Epithelial cell of proximal tubule (primary cell): Measurements from ENCODE around the gene ZCCHC18. TPM values are rescaled to one million over a fixed set of nuclear protein-coding genes. Genes with fewer than 3 reads are reported as not detected.
"Not testable (repeated sequence)": the region's sequence is repeated elsewhere in the genome, so short reads cannot be mapped to it uniquely, and the experiment has no call there.

Experiments used
- DNase-seq: peaks from one replicate; pipeline ENCODE4 v3.0.0-alpha.2; 2011; ENCODE audit warnings: low read depth
- H3K4me3 ChIP-seq: 2 replicates; pipeline ENCODE4 v1.5.1; 2011; ENCODE audit warnings: low read depth, mild to moderate bottlenecking, low read length
- total RNA-seq: library from RNA; depleted of rRNA; stranded (reverse); fragments of >200 nt; gene quantifications from 2 replicates; pipeline ENCODE4 v1.2.3, GENCODE V29; 2015
- TF ChIP-seq, protein P1 (sequence below): conservative IDR thresholded peaks from 2 replicates; pipeline ENCODE4 v1.5.1; 2012; ENCODE audit warnings: low read depth, mild to moderate bottlenecking, low read length

Gene ZCCHC18
- 0.63 and 1.2 TPM in 2 replicates for total RNA-seq

DNA sequence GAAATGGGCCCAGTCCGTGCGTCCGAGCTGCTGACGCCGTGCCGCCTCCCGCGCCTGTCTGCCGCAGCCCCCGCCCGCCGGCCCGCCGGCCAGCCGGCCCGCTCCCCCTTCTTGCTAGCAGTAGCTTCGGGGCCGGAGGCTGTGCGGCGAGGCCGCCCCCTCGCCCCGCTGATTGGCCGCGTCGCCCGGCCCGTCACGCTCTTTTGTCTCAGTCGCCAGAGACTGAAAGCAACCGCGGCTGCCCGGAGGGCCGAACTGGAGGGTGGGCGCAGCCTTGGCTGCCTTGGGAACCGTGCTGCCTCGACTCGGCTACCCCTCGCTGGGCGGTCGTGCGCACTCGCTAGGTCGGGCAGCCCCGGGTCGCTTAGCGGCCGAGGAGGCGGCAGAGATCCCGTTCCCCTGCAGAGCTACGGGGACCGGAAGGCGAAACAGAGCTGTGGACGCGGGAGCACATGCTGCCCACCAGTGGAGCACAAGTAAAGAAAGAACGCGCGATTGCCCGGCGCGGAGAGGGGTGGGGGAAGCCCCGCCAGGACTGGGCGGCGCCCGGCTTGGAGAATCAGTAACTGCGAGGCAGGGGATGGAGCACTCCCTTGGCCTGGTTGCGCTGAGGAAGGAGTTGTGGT lies at the start of gene ZCCHC18:
TSS of gene ZCCHC18 (plus strand) at position 198 of the 626 bp plus-strand sequence. CDS start 1,589 bp downstream, outside the sequence.
- no peak for DNase-seq
- H3K4me3 ChIP-seq: peak within 1 kb of the TSS; percentile 59
- TF ChIP-seq, protein P1, sequence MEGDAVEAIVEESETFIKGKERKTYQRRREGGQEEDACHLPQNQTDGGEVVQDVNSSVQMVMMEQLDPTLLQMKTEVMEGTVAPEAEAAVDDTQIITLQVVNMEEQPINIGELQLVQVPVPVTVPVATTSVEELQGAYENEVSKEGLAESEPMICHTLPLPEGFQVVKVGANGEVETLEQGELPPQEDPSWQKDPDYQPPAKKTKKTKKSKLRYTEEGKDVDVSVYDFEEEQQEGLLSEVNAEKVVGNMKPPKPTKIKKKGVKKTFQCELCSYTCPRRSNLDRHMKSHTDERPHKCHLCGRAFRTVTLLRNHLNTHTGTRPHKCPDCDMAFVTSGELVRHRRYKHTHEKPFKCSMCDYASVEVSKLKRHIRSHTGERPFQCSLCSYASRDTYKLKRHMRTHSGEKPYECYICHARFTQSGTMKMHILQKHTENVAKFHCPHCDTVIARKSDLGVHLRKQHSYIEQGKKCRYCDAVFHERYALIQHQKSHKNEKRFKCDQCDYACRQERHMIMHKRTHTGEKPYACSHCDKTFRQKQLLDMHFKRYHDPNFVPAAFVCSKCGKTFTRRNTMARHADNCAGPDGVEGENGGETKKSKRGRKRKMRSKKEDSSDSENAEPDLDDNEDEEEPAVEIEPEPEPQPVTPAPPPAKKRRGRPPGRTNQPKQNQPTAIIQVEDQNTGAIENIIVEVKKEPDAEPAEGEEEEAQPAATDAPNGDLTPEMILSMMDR: no peak

GRCh38 chrX:104062636-104063035 lies 49.7 kb upstream of the ZCCHC18 start:
- not testable (repeated sequence) for DNase-seq, H3K4me3 ChIP-seq

- not testable (repeated sequence) for DNase-seq, H3K4me3 ChIP-seq
Observed at GRCh38 chrX:104075778-104076445, 36.4 kb upstream of the ZCCHC18 start, which contains the start of gene TMSB15C. TMSB15C (minus strand) TSS chrX:104076236.

- H3K4me3 ChIP-seq, DNase-seq: not testable (repeated sequence)
Observed at GRCh38 chrX:104077854-104078253, 34.5 kb upstream of the ZCCHC18 start.

DNA sequence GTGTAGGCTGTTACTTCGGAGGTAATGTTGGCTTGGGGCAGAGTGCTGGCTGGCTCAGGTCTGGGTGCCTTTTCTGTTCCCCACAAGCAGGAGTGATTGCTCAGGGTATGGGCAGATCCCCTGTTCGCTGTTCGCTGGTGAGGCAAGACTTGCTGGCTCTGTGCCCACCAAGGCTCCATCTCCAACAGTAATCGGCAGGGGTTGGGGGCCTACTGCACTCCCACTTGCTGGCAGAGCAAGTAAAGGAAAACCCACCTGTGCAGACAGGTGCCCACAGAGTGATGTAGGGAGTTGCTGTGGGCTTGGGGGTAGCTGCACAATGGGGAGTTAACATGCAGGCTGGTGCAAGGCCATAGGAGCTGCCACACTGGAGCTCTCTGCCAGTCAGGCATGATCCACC lies 28.3 kb upstream of the ZCCHC18 start:
- H3K4me3 ChIP-seq: no peak overlapping the region
- DNase-seq: no peak
- TF ChIP-seq, protein P1: no peak

DNA sequence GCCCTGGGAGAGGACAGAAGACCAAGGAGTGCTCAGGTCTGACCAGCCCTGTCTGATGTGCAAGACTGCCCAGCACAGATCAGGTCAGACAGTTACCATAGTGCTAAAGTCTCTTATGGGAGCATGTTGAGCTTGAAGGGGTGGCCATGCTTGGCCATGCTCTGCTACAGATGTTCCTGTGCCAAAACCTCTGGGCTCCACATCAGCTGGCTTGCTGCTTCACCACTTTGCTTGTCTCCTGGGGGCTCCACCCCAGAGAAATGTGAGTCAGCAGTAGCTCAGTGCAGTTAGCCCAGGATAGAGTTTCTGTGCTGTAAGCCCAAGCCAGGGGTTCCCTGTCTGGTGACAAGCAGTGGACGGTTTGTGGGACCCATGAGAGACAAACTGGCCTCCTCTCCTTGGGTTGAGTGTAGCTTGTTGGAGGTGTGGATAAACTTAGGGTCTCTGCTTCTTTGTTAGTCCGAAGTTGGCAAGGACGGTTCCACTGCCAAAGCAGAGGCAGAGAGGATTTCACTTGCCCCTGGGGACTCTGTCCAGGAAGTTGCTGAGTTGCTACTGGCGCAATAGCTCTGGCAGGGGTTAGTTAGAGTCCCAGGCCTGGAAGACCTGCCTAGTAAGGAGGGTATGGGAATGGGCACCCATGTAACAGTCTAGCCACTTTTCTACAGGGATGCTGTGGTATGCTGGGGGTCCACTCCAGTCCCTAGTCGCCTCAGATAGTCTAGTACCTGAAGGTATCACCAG lies 27.6 kb upstream of the ZCCHC18 start:
- TF ChIP-seq, protein P1: no peak
- no peak overlapping the region for H3K4me3 ChIP-seq
- DNase-seq: no peak

- TF ChIP-seq, protein P1: no peak
- no peak for DNase-seq
Observed at GRCh38 chrX:104085477-104085876, 26.8 kb upstream of the ZCCHC18 start.

GRCh38 chrX:104085919-104086318 lies 26.4 kb upstream of the ZCCHC18 start:
- no peak for DNase-seq
- TF ChIP-seq, protein P1: no peak
- no peak overlapping the region for H3K4me3 ChIP-seq

More at GRCh38 chrX:104085477-104085876, 26.8 kb upstream of the ZCCHC18 start:
- H3K4me3 ChIP-seq: no peak overlapping the region
